ENCODE data around the gene STK17A. TPM values are rescaled to one million over a fixed set of nuclear protein-coding genes. Genes with fewer than 3 reads are reported as not detected.

Gene STK17A
- total RNA-seq, 2 experiments from 2014 or later, result 25.8 to 28.7 TPM

DNA sequence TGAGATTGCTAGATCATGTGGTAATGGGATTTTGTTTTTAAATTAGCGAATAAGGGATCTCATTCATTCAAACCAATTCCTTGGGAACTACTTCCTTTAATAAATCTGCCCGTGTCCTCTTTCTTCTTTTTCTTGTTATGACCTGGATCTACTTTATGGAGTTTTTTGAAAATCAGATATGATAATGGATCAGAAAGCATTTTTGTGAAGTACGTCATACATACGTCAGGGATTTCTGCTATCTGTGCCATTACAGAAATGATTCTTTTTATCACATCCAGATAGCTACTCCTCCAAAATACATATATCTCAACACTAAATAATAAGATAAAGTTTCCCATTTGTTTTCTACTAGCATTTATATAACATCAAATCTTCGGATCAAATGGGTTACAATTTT lies 40.2 kb upstream of the STK17A start:
- no peaks in the 10 kb centered on the region for H3K9me3 ChIP-seq (ENCODE audit: low read length)
- H3K36me3 ChIP-seq (ENCODE audit: insufficient read depth, low read length), result no peaks in the 10 kb centered on the region
- TF ChIP-seq, protein P1, sequence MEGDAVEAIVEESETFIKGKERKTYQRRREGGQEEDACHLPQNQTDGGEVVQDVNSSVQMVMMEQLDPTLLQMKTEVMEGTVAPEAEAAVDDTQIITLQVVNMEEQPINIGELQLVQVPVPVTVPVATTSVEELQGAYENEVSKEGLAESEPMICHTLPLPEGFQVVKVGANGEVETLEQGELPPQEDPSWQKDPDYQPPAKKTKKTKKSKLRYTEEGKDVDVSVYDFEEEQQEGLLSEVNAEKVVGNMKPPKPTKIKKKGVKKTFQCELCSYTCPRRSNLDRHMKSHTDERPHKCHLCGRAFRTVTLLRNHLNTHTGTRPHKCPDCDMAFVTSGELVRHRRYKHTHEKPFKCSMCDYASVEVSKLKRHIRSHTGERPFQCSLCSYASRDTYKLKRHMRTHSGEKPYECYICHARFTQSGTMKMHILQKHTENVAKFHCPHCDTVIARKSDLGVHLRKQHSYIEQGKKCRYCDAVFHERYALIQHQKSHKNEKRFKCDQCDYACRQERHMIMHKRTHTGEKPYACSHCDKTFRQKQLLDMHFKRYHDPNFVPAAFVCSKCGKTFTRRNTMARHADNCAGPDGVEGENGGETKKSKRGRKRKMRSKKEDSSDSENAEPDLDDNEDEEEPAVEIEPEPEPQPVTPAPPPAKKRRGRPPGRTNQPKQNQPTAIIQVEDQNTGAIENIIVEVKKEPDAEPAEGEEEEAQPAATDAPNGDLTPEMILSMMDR (conservative IDR thresholded peaks at IDR 0.05; ENCODE audit: low read length), result no peak
- TF ChIP-seq EZH2phosphoT487 (IDR thresholded peaks at IDR 0.05; ENCODE audit: borderline replicate concordance, low read depth, low read length), result no peak
- no peaks in the 10 kb centered on the region for H4K20me1 ChIP-seq (ENCODE audit: insufficient read depth, low read length)
- intact Hi-C loops (cut with micrococcal nuclease; ENCODE audit: unreplicated experiment), result no loop called here
- no peaks in the 10 kb centered on the region for H3K9me2 ChIP-seq (ENCODE audit: insufficient read depth, low read length)
- H3K4me2 ChIP-seq (ENCODE audit: low read length), result no peak overlapping the region
- ChIA-PET CTCF (ENCODE audit: unreplicated experiment) (no interaction called here), POLR2A (no interaction called here)
- DNase-seq (ENCODE audit: low spot score), result no peak
- no peak overlapping the region for H2AFZ ChIP-seq (ENCODE audit: low read length)
- no TSS peak for BruUV-seq (replicated peaks)
- no peaks in the 10 kb centered on the region for H3K79me2 ChIP-seq (ENCODE audit: insufficient read depth, low read depth, low read length)
- H3K4me3 ChIP-seq (ENCODE audit: low read depth, low read length, poor library complexity, severe bottlenecking), result no peak overlapping the region
- no peak overlapping the region for H3K27ac ChIP-seq (ENCODE audit: low read depth, low read length, poor library complexity, severe bottlenecking)
- no peaks in the 10 kb centered on the region for H3K4me1 ChIP-seq (ENCODE audit: insufficient read depth, low read length, poor library complexity, severe bottlenecking)

GRCh38 chr7:43546231-43546630 lies 36.7 kb upstream of the STK17A start:
- H3K36me3 ChIP-seq (ENCODE audit: insufficient read depth, low read length), result no peaks in the 10 kb centered on the region
- no peak overlapping the region for H3K27ac ChIP-seq (ENCODE audit: low read depth, low read length, poor library complexity, severe bottlenecking)
- no peaks in the 10 kb centered on the region for H3K9me2 ChIP-seq (ENCODE audit: insufficient read depth, low read length)
- H3K4me1 ChIP-seq (ENCODE audit: insufficient read depth, low read length, poor library complexity, severe bottlenecking), result no peaks in the 10 kb centered on the region
- DNase-seq (ENCODE audit: low spot score), result no peak
- no peaks in the 10 kb centered on the region for H4K20me1 ChIP-seq (ENCODE audit: insufficient read depth, low read length)
- no TSS peak for BruUV-seq (replicated peaks)
- no peak for TF ChIP-seq EZH2phosphoT487 (IDR thresholded peaks at IDR 0.05; ENCODE audit: borderline replicate concordance, low read depth, low read length)
- H3K4me2 ChIP-seq (ENCODE audit: low read length), result no peak overlapping the region
- ChIA-PET POLR2A (interaction anchor here (0.6 kb wide), 1 partner anchor 219 kb away, joined by 8 read pairs; no protein-coding TSS in a partner anchor), CTCF (ENCODE audit: unreplicated experiment) (no interaction called here)
- no peak overlapping the region for H3K4me3 ChIP-seq (ENCODE audit: low read depth, low read length, poor library complexity, severe bottlenecking)
- H3K79me2 ChIP-seq (ENCODE audit: insufficient read depth, low read depth, low read length), result no peaks in the 10 kb centered on the region
- no peaks in the 10 kb centered on the region for H3K9me3 ChIP-seq (ENCODE audit: low read length)
- intact Hi-C loops (cut with micrococcal nuclease; ENCODE audit: unreplicated experiment), result no loop called here
- no peak overlapping the region for H2AFZ ChIP-seq (ENCODE audit: low read length)

DNA sequence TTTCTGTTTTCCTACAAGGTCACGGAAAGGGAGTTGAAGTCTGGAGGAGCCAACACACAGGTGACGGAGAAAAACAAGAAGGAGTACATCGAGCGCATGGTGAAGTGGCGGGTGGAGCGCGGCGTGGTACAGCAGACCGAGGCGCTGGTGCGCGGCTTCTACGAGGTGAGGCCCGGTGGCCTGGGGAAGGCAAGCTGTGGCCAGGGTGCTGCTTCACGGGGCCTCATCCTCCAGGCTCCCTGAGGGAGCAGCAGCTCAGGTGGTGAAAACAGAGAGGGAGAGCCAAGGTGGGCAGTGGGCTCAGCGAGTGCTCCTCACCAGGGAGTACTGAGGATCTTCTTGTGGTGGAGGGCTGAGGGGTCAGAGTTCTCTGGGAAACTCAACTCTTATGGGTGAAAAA lies 32.5 kb upstream of the STK17A start:
- Histone ChIP-seq H3K79me2 (ENCODE audit: insufficient read depth, low read depth, low read length) (no peaks in the 10 kb centered on the region), H3K27ac (ENCODE audit: low read depth, low read length, poor library complexity, severe bottlenecking) (no peak overlapping the region), H3K4me3 (ENCODE audit: low read depth, low read length, poor library complexity, severe bottlenecking) (no peak overlapping the region), H3K9me3 (ENCODE audit: low read length) (no peaks in the 10 kb centered on the region), H3K4me2 (ENCODE audit: low read length) (no peak overlapping the region), H3K36me3 (ENCODE audit: insufficient read depth, low read length) (no peaks in the 10 kb centered on the region), H4K20me1 (ENCODE audit: insufficient read depth, low read length) (no peaks in the 10 kb centered on the region), H2AFZ (ENCODE audit: low read length) (no peak overlapping the region), H3K9me2 (ENCODE audit: insufficient read depth, low read length) (no peaks in the 10 kb centered on the region), H3K4me1 (ENCODE audit: insufficient read depth, low read length, poor library complexity, severe bottlenecking) (no peaks in the 10 kb centered on the region)
- intact Hi-C loops (cut with micrococcal nuclease; ENCODE audit: unreplicated experiment), result no loop called here
- ChIA-PET CTCF (ENCODE audit: unreplicated experiment) (no interaction called here), POLR2A (no interaction called here)
- no peak for DNase-seq (ENCODE audit: low spot score)
- TF ChIP-seq EZH2phosphoT487 (IDR thresholded peaks at IDR 0.05; ENCODE audit: borderline replicate concordance, low read depth, low read length), result no peak
- TF ChIP-seq, protein P1 (conservative IDR thresholded peaks at IDR 0.05; ENCODE audit: low read length), result no peak
- no TSS peak for BruUV-seq (replicated peaks)
